HG03060 (cell line): ENCODE data around the gene NFIA.
"Not testable (repeated sequence)": the region's sequence is repeated elsewhere in the genome, so short reads cannot be mapped to it uniquely, and the experiment has no call there.

Experiments
- ATAC-seq: cut with Tn5 transposase; IDR thresholded peaks from one replicate; pipeline ENCODE4 v1.9.1; 2021; ENCODE audit warnings: low read depth, moderate number of reproducible peaks; ENCODE audit not compliant: unreplicated experiment

The NFIA gene

DNA sequence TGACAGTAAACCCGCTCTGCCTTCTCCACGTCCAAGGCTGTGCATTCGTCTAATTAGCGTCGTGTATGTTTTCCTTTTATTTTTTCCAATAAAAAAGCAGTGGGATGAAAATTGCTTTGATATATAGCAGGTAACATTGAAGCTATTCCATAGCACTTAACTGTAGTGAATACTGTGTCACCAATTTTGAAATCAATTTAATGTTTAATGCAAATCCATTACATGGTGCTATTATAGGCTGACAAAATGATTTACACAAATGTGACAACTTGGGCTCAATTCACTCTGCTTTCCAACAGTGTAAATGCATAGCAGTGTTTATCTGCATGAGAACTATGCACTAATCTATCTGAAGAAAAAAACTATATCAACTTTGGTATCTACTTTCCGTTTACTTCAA lies 377.8 kb downstream of the NFIA start:
- no peak for ATAC-seq

DNA sequence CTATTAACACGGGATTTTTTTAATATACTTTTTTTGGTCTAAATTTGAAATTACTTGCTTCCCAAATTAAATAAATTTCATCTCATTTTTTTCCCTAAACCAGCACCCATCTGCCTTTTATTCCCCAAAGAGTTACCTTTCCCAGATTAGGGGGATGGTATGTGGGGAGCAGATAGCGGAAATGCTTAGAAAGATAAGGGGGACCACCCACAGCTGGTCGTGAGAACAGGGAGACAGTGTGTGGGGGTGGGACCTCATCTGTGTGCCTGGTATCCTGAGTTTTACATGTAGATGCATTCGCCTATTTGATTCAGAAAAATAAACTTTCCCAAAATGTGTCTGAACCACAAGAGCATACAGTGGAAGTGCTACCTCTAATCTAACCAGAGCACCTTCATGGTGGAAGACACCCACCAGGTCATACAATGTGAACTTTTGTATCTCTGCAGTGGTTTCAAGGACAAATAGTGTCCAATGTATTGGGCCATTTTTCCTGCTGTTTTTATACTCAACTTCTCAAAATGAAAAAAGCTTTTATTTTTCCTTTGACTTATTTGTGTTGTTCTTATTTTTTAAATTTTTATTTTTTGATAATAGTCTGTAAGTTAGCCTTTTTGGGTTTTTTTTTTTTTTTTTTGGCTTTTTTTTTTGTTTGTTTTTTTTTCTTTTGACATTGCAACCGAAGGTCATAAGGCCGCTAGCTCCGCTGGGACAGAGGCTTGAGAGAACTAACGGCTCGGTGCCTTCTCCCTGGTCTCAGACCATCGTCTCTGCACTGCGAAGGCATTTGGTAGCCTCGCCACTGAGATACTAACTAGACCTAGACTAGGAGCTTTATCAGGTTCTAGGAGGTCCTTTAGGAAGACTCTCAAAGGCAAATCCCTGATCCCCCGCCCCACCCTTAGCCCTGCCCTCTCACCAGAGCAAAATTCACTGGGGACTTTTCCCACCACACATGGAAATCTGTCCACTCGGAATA lies 379.3 kb downstream of the NFIA start:
- ATAC-seq, result no peak

- ATAC-seq, result no peak
Observed at GRCh38 chr1:61462628-61463027, 380.3 kb downstream of the NFIA start.

GRCh38 chr1:61463220-61463619 lies 380.9 kb downstream of the NFIA start:
- no peak for ATAC-seq

DNA sequence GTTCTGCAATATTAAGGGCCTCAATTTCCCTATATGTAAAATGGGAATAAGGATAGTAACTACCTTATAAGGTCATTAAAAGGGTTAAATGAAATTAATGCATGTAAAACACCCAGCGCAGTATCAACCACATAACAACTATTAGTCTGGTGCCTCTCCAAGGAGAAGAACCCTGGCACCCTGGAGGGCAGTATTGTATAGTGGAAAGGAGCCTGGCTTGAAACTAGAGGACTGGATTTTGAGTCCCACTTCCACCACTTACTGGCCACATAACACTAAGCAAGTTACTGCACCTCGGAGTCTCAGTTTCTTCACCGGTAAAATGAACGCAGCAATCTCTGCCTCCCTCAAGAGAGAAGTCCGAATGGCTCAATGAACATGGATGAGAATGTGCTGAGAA lies 385.5 kb downstream of the NFIA start:
- ATAC-seq, result not testable (repeated sequence)

GRCh38 chr1:61469365-61469764 lies 387.0 kb downstream of the NFIA start:
- ATAC-seq, result no peak

DNA sequence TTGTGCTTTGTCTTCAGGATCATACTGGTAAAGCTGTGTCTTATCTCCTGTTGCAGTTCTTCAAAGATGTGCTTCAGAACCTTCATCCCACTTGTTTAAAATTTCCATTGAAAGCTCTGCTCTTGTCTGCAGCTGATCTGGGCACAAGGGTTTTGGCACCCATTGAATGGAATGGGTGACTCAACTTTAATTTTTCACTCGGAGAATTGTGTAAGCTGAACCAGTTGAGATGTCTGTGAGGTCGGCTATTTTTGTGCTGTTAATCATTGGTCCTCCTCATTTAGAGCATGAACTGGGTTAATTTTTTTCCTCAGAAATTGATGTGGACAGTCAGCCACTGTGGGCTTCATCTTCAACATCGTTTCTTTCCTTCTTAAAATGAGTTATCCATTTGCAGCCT lies 390.5 kb downstream of the NFIA start:
- no peak for ATAC-seq

DNA sequence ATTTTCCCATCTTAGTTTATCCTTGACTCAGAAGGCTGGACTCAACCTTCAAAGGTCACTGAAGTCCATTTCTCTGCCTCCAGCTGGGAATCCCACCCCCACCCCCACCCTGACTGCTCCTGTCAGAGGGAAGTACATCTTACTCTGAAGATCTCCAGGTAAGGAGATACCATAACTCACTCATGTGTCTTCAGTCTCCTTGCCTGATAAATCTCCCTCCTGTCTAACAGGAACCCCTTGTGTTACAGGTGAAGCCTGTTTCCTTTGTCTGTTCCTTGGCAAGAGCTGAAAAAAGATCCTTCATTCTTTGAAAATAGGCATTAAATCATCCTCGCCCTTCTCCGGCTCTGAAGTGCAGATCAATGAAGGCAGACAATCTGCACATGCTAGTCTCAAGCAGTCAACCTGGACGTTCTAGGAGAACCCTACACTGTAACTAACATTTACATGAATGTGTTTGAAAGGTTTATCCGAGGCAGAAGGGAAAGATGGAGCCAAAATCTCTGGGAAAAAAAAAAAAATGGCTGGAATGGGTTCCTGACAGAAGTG lies 392.0 kb downstream of the NFIA start:
- ATAC-seq, result no peak

GRCh38 chr1:61474963-61475362 lies 392.6 kb downstream of the NFIA start:
- ATAC-seq, result no peak

GRCh38 chr1:61477301-61477700 lies 394.9 kb downstream of the NFIA start:
- ATAC-seq, result no peak

DNA sequence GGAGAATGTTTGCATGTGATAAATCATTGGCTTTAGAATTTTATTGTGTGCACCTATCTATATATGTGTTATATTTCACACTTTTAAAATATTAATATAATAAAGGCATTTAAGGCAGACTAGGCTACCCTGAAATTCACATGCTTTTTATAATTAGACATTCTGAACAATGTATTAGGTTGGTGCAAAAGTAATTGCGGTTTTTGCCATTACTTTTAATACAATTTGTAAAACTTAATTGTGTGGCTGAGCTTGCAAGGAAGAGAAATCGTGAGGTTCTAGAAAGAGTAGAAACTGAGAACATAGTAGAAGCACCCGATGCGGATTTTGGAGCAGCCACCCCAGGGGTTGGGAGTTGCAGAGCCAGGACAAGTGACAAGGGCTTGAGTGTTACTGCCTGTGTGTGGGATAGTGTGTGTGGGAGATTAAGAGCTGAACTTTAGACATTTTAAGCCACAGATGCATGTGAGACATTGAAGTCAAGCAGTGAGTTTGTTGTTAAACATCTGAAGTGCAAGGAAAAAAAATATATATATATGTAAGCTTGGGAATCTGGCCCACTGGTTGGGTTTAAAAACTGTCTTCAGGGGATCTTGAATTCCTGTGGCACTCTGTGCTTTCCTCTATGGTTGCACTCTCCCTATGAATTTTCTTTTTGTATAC lies 398.0 kb downstream of the NFIA start:
- ATAC-seq, result no peak

DNA sequence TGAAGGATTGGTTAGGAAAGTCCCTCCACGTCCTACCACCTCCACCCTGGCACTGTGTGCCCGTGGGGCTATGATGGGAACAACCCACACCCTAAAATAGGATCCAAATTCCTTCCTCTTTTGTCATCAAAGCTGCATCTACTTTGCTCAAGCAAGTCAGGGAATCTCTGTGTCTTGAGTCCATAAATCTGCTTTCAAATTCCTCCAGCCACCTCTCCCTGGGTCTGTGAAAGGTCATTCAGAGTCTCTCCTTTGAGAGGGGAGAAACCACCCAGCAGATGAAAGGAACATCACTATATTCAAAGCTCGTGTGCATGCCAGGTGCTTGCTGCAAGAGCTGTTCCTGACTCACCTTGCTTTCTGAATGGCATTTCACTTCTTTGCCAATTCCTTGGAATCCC lies 399.0 kb downstream of the NFIA start:
- ATAC-seq, result no peak

- no peak for ATAC-seq
Observed at GRCh38 chr1:61482170-61482734, 399.9 kb downstream of the NFIA start.

GRCh38 chr1:61486783-61487536 lies 404.6 kb downstream of the NFIA start:
- no peak for ATAC-seq

GRCh38 chr1:61487801-61488200 lies 405.4 kb downstream of the NFIA start:
- ATAC-seq, result no peak

DNA sequence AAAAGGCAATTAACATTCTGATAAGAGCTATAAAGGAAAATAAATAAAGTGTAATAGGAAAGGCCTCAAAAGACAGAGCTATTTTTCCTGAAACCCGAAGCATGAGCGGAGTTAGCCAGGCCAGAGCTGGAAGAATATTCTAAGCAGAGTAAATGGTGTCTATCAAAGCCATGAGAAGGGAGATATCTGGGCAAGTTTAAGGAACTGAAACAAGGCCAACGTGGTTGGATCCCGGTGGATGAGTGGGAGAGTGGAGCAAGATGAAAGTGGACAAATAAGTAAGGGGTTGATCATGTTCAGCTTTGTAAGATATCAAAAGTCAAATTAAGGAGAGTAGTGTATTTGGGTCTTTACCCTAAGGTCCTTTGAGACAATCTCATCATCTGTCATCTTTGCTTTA lies 408.6 kb downstream of the NFIA start:
- no peak for ATAC-seq

DNA sequence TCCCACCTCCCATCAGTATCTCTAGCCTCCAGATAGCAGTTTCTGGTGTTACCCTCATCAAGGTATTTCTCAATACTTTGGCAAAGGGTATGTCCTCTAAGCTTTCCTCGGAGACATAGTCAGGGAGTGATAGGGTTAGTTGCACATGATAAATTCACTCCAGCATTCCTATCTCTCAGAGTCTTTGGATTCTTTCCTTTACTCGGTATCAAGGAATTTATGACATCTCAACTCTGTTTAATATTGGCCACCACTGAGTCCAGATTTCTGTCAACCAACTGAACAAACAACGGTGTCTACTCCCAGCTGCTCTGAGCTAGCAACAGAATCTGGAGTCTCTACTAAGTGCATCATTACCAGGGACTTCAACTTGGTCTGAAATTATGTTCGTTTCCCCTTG lies 409.1 kb downstream of the NFIA start:
- no peak for ATAC-seq

DNA sequence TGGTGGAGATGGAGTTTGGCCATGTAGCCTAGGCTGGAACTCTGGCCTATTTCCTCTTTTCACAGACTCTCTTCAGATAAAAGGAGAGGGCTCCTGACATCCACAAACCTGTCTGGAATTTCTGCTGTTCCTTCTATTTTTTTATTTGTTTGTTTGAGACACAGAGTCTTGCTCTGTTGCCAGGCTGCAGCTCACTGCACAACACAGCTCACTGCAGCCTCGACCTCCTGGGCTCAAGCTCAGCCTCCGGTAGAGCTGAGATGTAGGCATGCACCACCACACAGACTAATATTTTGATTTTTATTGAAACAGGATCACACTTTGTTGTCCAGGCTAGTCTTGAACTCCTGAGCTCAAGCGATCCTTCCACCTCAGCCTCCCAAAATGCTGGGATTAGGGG lies 411.6 kb downstream of the NFIA start:
- ATAC-seq, result no peak

DNA sequence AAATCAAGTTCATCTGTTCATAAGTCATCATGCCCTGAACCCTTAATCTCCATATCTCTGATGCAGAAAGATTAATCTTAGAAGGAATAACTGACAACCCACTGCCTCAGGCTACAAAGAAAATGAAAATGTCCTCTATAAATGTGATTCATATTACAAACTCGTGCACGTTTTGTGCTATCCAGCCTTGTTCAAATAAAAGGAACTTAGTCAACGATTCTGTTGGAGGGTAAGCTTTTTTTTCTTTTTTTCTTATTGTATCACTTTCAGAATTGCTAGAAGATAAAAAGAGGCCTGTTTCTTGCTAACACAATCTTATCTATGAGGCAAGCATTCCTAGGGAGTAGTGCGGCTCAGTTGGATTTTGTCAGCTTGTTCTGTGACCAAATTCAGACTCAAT lies 414.1 kb downstream of the NFIA start:
- no peak for ATAC-seq

DNA sequence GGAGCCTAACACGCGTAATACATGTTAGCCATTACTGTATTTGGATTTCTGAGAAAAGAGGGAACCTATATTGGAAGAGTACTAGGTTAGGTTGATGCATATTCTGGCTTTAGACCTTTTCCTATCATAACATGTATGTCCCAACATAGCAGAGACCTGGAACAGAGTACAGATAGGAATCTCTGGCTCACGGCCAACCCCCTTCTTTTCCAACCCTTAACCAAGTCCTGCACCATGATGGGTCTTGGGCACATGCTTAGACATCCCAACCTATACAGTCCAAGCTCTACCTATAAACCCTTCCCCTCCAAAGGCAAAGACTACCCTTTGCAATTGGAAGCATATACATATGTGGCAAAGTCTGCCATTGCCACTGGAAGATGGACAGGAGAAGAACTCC lies 414.7 kb downstream of the NFIA start:
- no peak for ATAC-seq

GRCh38 chr1:61498342-61498741 lies 416.0 kb downstream of the NFIA start:
- ATAC-seq, result no peak
